Endodermal cell (in vitro differentiated cells): ENCODE data around the gene YKT6. TPM values are rescaled to one million over a fixed set of nuclear protein-coding genes. Genes with fewer than 3 reads are reported as not detected.

Experiments used
- DNase-seq: peaks from one replicate; pipeline ENCODE4 v3.0.0-alpha.2; 2017
- H3K27ac ChIP-seq: 2 replicates; pipeline ENCODE4 v1.5.1; 2013; ENCODE audit warnings: mild to moderate bottlenecking, low read depth, low read length, moderate library complexity
- H3K27me3 ChIP-seq: 2 replicates; pipeline ENCODE4 v1.6.1; 2013; ENCODE audit warnings: mild to moderate bottlenecking, low read length, moderate library complexity; ENCODE audit not compliant: insufficient read depth, control insufficient read depth, poor library complexity, severe bottlenecking
- H3K36me3 ChIP-seq: 2 replicates; pipeline ENCODE4 v1.7.0; 2013; ENCODE audit warnings: mild to moderate bottlenecking, low read length, moderate library complexity; ENCODE audit not compliant: control insufficient read depth, insufficient read depth
- H3K4me1 ChIP-seq: one replicate; pipeline ENCODE4 v1.7.0; 2013; ENCODE audit warnings: low read length; ENCODE audit not compliant: control insufficient read depth, insufficient read depth
- H3K4me3 ChIP-seq: 2 replicates; pipeline ENCODE4 v1.5.1; 2013; ENCODE audit warnings: mild to moderate bottlenecking, low read length, moderate library complexity
- H3K9ac ChIP-seq: 2 replicates; pipeline ENCODE4 v1.6.1; 2013; ENCODE audit warnings: mild to moderate bottlenecking, low read length, moderate library complexity; ENCODE audit not compliant: poor library complexity, severe bottlenecking; ENCODE audit errors: extremely low read depth
- H3K9me3 ChIP-seq: 2 replicates; pipeline ENCODE4 v1.6.1; 2013; ENCODE audit warnings: mild to moderate bottlenecking, low read length, moderate library complexity; ENCODE audit not compliant: control insufficient read depth
- H3K27ac Mint-ChIP-seq: 2 replicates; pipeline ENCODE4 v1.8.0; 2020; ENCODE audit warnings: mixed read lengths
- H3K27me3 Mint-ChIP-seq: 2 replicates; pipeline ENCODE4 v1.8.0; 2021; ENCODE audit warnings: mild to moderate bottlenecking, mixed read lengths; ENCODE audit not compliant: insufficient read depth
- H3K36me3 Mint-ChIP-seq: 2 replicates; pipeline ENCODE4 v1.8.0; 2020; ENCODE audit warnings: low read depth, mixed read lengths
- H3K4me1 Mint-ChIP-seq: 2 replicates; pipeline ENCODE4 v1.8.0; 2020; ENCODE audit warnings: mixed read lengths
- H3K4me3 Mint-ChIP-seq: 2 replicates; pipeline ENCODE4 v1.8.0; 2020; ENCODE audit warnings: mild to moderate bottlenecking, moderate library complexity, mixed read lengths
- H3K9me3 Mint-ChIP-seq: 2 replicates; pipeline ENCODE4 v1.8.0; 2020; ENCODE audit warnings: mild to moderate bottlenecking, mixed read lengths
- CTCF ChIP-seq: fragments of 200-600 bp; sonication (generic); conservative IDR thresholded peaks from 2 replicates; pipeline ENCODE4 v1.5.0; 2021; ENCODE audit warnings: antibody characterized with exemption, mild to moderate bottlenecking
- WGBS, 2 experiments: methylation state at CpG; one replicate each; pipeline versions ENCODE4 v1.1.5 to v1.1.7; 2013; ENCODE audit warnings: missing lambda C conversion rate in 2 of 2, mixed read lengths in 1 of 2; ENCODE audit not compliant: insufficient coverage in 1 of 2, insufficient read length in 1 of 2; 5-methylcytosine and 5-hydroxymethylcytosine counted together
- total RNA-seq, 2 donors: library from RNA; stranded (reverse); fragmentation: NEBNext Ultra II Directional in 1 of 2; extraction: Animal tissue kit (Norgen Biotek cat#: 25700) in 1 of 2; gene quantifications; 2 replicates in 1 of 2; 3 replicates in 1 of 2; pipeline ENCODE4 v1.2.1, GENCODE V29; 2021

The YKT6 gene
- total RNA-seq, 2 donors from 2014 or later, result 96.2 to 101 TPM

GRCh38 chr7:44217223-44217714, 16.5 kb downstream of the YKT6 start:
- H3K27me3 ChIP-seq, result no peaks in the 10 kb centered on the region
- DNase-seq, result no peak
- WGBS, 2 experiments, result 93 to 97% methylated on average over 9 to 19 of the region's 19 CpGs
- H3K27me3 Mint-ChIP-seq, result peaks cover 2% of the 10 kb centered on the region
- peaks cover 21% of the 10 kb centered on the region for H3K36me3 ChIP-seq
- no peaks in the 10 kb centered on the region for H3K9me3 ChIP-seq
- H3K36me3 Mint-ChIP-seq, result peaks cover 3% of the 10 kb centered on the region
- H3K9me3 Mint-ChIP-seq, result no peaks in the 10 kb centered on the region
- H3K4me1 Mint-ChIP-seq, result peaks cover 11% of the 10 kb centered on the region
- no peak overlapping the region for H3K9ac ChIP-seq
- no peak overlapping the region for H3K4me3 ChIP-seq
- TF ChIP-seq CTCF, result no peak
- no peak overlapping the region for H3K4me3 Mint-ChIP-seq
- no peak overlapping the region for H3K27ac Mint-ChIP-seq
- no peaks in the 10 kb centered on the region for H3K4me1 ChIP-seq
- H3K27ac ChIP-seq, result no peak overlapping the region

- 80 to 89% methylated on average over 3 to 17 of the region's 17 CpGs for WGBS, 2 experiments
- peak overlapping the region; percentile 82 for H3K27ac Mint-ChIP-seq
- no peak overlapping the region for H3K4me3 Mint-ChIP-seq
- no peaks in the 10 kb centered on the region for H3K4me1 ChIP-seq
- peak overlapping the region; percentile 87 for H3K27ac ChIP-seq
- DNase-seq, result no peak
- H3K27me3 ChIP-seq, result no peaks in the 10 kb centered on the region
- no peaks in the 10 kb centered on the region for H3K36me3 Mint-ChIP-seq
- H3K4me1 Mint-ChIP-seq, result peaks cover 11% of the 10 kb centered on the region
- no peaks in the 10 kb centered on the region for H3K9me3 ChIP-seq
- H3K9me3 Mint-ChIP-seq, result no peaks in the 10 kb centered on the region
- H3K36me3 ChIP-seq, result peaks cover 15% of the 10 kb centered on the region
- no peak overlapping the region for H3K9ac ChIP-seq
- no peak for TF ChIP-seq CTCF
- peaks cover 2% of the 10 kb centered on the region for H3K27me3 Mint-ChIP-seq
- no peak overlapping the region for H3K4me3 ChIP-seq
Measured at GRCh38 chr7:44217852-44218402, 17.1 kb downstream of the YKT6 start.

- peak; percentile 59 for TF ChIP-seq CTCF
- WGBS, 2 experiments, result 73 to 79% methylated on average over 16 to 26 of the region's 26 CpGs
- Histone ChIP-seq H3K4me3 (no peak overlapping the region), H3K27me3 (no peaks in the 10 kb centered on the region), H3K9me3 (no peaks in the 10 kb centered on the region), H3K9ac (no peak overlapping the region), H3K27ac (peak overlapping the region; percentile 87), H3K4me1 (no peaks in the 10 kb centered on the region), H3K36me3 (peaks cover 8% of the 10 kb centered on the region)
- peaks cover 2% of the 10 kb centered on the region for H3K27me3 Mint-ChIP-seq
- H3K27ac Mint-ChIP-seq, result peak overlapping the region; percentile 82
- H3K4me3 Mint-ChIP-seq, result no peak overlapping the region
- H3K4me1 Mint-ChIP-seq, result peaks cover 12% of the 10 kb centered on the region
- peak; percentile 92 for DNase-seq
- no peaks in the 10 kb centered on the region for H3K36me3 Mint-ChIP-seq
- H3K9me3 Mint-ChIP-seq, result no peaks in the 10 kb centered on the region
Measured at GRCh38 chr7:44218418-44219201, 17.8 kb downstream of the YKT6 start.
